PFSK-1 (cell line): ENCODE results near the gene KIAA1328.

Experiments used
- POLR2AphosphoS5 ChIP-seq: IDR thresholded peaks from 2 replicates; pipeline ENCODE4 v1.6.1; 2012; ENCODE audit warnings: low read depth, mild to moderate bottlenecking, control low read depth, low read length, moderate library complexity
- REST ChIP-seq, 2 experiments: IDR thresholded peaks; 2 replicates each; pipeline versions ENCODE4 v1.6.1 to v1.8.0; 2011 to 2012; ENCODE audit warnings: low read depth in 2 of 2, low read length in 2 of 2, control low read depth in 1 of 2, inconsistent platforms in 1 of 2, mild to moderate bottlenecking in 1 of 2, moderate library complexity in 1 of 2; ENCODE audit not compliant: insufficient read depth in 1 of 2
- SIN3A ChIP-seq: IDR thresholded peaks from 2 replicates; pipeline ENCODE4 v1.6.1; 2012; ENCODE audit warnings: mild to moderate bottlenecking, low read length, moderate library complexity, borderline replicate concordance; ENCODE audit not compliant: insufficient read depth
- TAF1 ChIP-seq: IDR thresholded peaks from 2 replicates; pipeline ENCODE4 v1.6.1; 2012; ENCODE audit warnings: low read length, control low read depth, borderline replicate concordance; ENCODE audit not compliant: insufficient read depth

GRCh38 chr18:36813101-36813775 is 15.7 kb upstream of the KIAA1328 start:
- TF ChIP-seq REST (IDR thresholded peaks at IDR 0.05; ENCODE audit: insufficient read depth in 1 of 2, low read depth in 2 of 2, low read length in 2 of 2) (no peak), SIN3A (no peak), TAF1 (no peak), POLR2AphosphoS5 (no peak)
